HG03571 (cell line): ENCODE data around the gene SPP2.

Experiments used
- ATAC-seq: cut with Tn5 transposase; IDR thresholded peaks from one replicate; pipeline ENCODE4 v1.9.1; 2021; ENCODE audit not compliant: unreplicated experiment

The SPP2 gene

GRCh38 chr2:234091883-234092282 lies 41.4 kb downstream of the SPP2 start:
- ATAC-seq: no peak

DNA sequence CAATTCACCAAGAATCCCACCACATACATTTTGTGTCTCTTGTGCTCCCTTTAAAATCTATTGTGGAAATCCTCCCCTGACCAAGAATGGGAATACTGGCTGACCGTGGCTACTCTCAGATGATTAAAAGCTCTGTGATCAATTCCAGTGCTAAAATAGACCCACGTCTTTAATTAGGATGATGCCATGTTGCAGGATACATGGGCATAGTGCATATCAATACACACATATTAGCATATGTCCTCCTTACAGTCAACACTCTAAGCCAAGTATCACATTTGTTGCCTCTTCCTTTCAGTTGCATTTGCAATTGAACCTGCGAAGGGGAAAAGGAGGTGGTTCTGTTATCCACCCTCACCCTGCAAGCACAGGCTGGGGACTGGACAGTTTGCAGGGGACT lies 41.8 kb downstream of the SPP2 start:
- ATAC-seq: no peak

DNA sequence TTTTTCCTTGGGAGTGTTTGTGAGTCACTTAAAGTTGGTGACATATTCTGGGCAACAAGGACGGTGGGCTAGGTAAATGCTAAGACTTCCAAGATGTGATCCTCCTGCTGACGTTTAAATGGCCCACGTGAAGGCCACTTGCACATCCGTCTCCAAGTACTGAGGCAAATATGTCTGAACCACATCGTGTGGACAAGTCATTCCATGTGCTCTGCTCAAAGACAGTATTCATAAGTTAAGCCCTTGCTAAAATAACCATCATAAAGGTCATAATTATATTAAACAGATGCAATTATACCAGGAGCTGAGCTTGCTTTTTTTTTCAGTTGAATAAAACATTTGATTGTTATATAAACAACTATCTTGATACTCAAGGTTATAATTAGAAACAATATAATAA lies 44.8 kb downstream of the SPP2 start:
- ATAC-seq: no peak

- no peak for ATAC-seq
Measured at GRCh38 chr2:234096164-234096563, 45.7 kb downstream of the SPP2 start.

- no peak for ATAC-seq
Measured at GRCh38 chr2:234098681-234099080, 48.2 kb downstream of the SPP2 start.

GRCh38 chr2:234099266-234099665 lies 48.8 kb downstream of the SPP2 start:
- ATAC-seq: no peak

DNA sequence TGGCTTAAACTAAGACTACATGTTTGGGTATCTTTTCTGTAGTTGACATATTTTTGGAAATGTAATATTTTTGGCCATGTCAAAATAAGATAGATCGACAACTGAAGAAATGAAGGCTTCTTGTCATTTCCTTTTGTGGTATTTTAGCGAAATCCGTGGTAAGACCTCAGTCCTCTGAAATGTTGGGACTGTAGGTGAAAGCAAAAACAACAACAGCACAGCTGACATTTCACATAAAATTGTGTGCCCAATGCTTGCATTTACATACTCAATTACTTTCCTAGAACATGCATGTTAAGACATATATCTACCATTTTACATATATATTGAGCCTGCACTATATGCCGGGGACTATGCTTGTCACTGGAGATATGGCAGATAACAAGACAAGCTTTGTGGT lies 50.2 kb downstream of the SPP2 start:
- ATAC-seq: no peak

DNA sequence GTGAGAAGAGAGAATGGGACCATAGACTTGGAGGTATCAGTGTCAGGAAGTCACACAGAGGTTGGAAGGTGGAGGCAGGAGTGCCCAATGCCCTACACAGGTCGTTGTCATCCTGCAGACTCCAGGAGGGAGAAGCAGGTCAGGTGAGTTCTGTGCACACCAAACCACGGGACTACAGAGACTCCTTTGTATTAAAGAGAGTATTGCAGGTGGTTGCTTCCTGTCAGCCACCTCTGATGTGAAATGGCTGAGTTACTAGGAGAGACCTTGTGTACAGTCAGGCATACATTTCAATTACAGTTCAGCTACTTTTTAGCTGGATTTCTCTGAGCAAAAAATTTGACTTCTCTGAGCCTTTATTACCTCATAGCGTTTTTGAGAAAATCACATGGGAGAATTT lies 51.6 kb downstream of the SPP2 start:
- ATAC-seq: no peak

DNA sequence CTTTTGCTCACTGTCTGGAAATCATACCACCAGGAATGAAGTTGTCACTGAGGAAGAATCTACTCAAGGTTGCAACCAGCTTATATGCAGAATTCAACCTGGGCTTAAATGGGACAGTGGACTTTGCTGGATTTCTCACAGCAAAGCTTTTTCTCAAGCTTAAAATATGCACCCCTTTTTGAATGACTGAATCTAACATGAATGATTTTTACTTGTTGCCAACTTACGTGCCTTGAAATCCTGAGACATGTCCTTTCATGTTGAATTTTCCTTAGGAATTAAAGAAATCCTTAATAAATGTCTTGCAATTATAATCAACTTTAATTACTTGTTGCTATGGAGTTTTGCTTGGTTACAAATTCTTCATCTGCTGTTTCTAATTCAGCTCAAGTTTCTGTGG lies 57.4 kb downstream of the SPP2 start:
- no peak for ATAC-seq

- no peak for ATAC-seq
Measured at GRCh38 chr2:234109321-234109720, 58.8 kb downstream of the SPP2 start.

GRCh38 chr2:234110219-234110618 lies 59.7 kb downstream of the SPP2 start:
- ATAC-seq: no peak

DNA sequence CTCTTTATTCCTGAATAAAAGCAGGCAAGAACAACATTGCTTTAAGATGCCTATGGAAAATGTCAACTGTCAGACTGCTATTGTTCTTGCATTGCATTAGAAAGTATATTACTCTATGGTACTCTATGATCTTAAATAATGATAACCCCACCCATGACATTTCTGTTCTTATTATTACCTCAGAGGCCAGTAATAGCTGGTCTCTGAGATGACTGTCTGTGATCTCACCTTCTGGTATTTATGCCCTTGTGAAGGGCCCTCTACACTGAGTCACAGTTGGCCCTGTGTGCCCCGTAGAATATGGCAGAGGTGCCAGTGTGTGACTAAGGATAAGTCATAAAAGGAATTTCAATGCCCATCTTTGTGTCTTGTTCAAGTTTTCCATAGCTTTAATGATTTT lies 61.0 kb downstream of the SPP2 start:
- ATAC-seq: no peak

DNA sequence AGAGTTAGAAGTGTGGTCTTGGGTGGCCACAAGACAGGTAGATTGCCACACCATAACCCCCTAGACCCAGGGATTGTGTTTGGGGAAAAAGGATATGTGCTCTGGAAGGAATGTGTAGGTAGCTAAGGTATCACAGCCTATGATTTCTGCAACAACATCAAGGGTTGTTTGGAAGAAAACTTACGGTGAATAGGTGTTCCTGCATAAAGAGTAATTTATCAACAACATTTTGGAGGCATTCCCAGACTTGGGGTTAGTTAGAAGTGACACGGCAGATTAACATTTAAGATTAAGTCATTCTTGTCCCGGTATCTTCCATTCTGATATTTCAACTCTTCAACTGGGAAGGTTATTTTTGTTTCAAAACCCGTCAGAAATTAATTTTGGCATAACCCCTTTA lies 65.5 kb downstream of the SPP2 start:
- no peak for ATAC-seq

- no peak for ATAC-seq
Measured at GRCh38 chr2:234121999-234122398, 71.5 kb downstream of the SPP2 start.

- ATAC-seq: no peak
Measured at GRCh38 chr2:234125451-234126145, 75.1 kb downstream of the SPP2 start.

DNA sequence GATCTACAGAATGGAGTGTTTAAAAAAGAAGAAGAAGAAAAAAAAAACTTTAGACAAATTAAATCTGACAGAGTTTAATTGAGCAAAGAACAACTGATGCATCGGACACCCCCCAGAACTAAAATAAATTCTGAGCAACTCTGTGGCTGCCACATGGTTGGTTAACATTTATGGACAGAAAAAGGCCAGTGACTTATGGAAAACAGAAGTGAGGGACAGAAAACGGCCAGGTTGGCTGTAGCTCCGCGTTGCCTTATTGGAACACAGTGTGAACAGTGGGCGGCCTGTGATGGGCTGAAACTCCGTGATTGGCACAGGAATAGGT lies 75.6 kb downstream of the SPP2 start:
- ATAC-seq: no peak
